BLaER1 (cell line): ENCODE results near the gene IGSF9.

Experiments used
- H3K27ac ChIP-seq: shearing (Covaris generic); formaldehyde crosslinking; 2 replicates; pipeline ENCODE4 v1.8.1; 2022
- H3K27me3 ChIP-seq: shearing (Covaris generic); formaldehyde crosslinking; 2 replicates; pipeline ENCODE4 v1.8.1; 2022
- H3K36me3 ChIP-seq: shearing (Covaris generic); formaldehyde crosslinking; 2 replicates; pipeline ENCODE4 v1.8.1; 2022
- H3K4me1 ChIP-seq: shearing (Covaris generic); formaldehyde crosslinking; 2 replicates; pipeline ENCODE4 v1.8.1; 2022
- H3K4me2 ChIP-seq: shearing (Covaris generic); formaldehyde crosslinking; 2 replicates; pipeline ENCODE4 v1.8.1; 2022
- H3K4me3 ChIP-seq: shearing (Covaris generic); formaldehyde crosslinking; 2 replicates; pipeline ENCODE4 v1.8.1; 2022
- H3K9ac ChIP-seq: shearing (Covaris generic); formaldehyde crosslinking; 2 replicates; pipeline ENCODE4 v1.8.1; 2022
- H3K9me3 ChIP-seq: shearing (Covaris generic); formaldehyde crosslinking; 2 replicates; pipeline ENCODE4 v1.8.1; 2022
- H4K20me1 ChIP-seq: shearing (Covaris generic); formaldehyde crosslinking; 2 replicates; pipeline ENCODE4 v1.8.1; 2022
- Cebpa-rat ChIP-seq: shearing (Covaris generic); IDR thresholded peaks from 2 replicates; pipeline ENCODE4 v1.8.1; 2022

The IGSF9 gene

GRCh38 chr1:159928491-159929050, 16.8 kb downstream of the IGSF9 start:
- Histone ChIP-seq H3K9me3 (no peaks in the 10 kb centered on the region), H3K4me1 (peaks cover 28% of the 10 kb centered on the region), H3K4me3 (no peak overlapping the region), H3K4me2 (no peak overlapping the region), H4K20me1 (peaks cover 8% of the 10 kb centered on the region), H3K27me3 (no peaks in the 10 kb centered on the region), H3K9ac (no peak overlapping the region), H3K36me3 (peaks cover 52% of the 10 kb centered on the region), H3K27ac (no peak overlapping the region)
- no peak for TF ChIP-seq Cebpa-rat

GRCh38 chr1:159927849-159928431, 17.5 kb downstream of the IGSF9 start:
- Histone ChIP-seq H3K27me3 (no peaks in the 10 kb centered on the region), H3K9ac (no peak overlapping the region), H4K20me1 (peaks cover 15% of the 10 kb centered on the region), H3K4me3 (no peak overlapping the region), H3K4me1 (peaks cover 28% of the 10 kb centered on the region), H3K36me3 (peaks cover 52% of the 10 kb centered on the region), H3K4me2 (no peak overlapping the region), H3K27ac (no peak overlapping the region), H3K9me3 (no peaks in the 10 kb centered on the region)
- TF ChIP-seq Cebpa-rat, result no peak

- no peak overlapping the region for H3K4me3 ChIP-seq
- no peak overlapping the region for H3K27ac ChIP-seq
- H3K9ac ChIP-seq, result no peak overlapping the region
- no peak overlapping the region for H3K4me2 ChIP-seq
- peaks cover 21% of the 10 kb centered on the region for H4K20me1 ChIP-seq
- no peaks in the 10 kb centered on the region for H3K27me3 ChIP-seq
- TF ChIP-seq Cebpa-rat, result no peak
- H3K4me1 ChIP-seq, result peaks cover 28% of the 10 kb centered on the region
- no peaks in the 10 kb centered on the region for H3K9me3 ChIP-seq
- peaks cover 53% of the 10 kb centered on the region for H3K36me3 ChIP-seq
These were observed 18.1 kb downstream of the IGSF9 start for GRCh38 chr1:159927211-159927848.

GRCh38 chr1:159925719-159926078, 19.7 kb downstream of the IGSF9 start:
- Histone ChIP-seq H3K27ac (peak overlapping the region; percentile 40), H3K4me1 (peaks cover 44% of the 10 kb centered on the region), H3K4me3 (peak overlapping the region; percentile 96), H4K20me1 (peaks cover 37% of the 10 kb centered on the region), H3K27me3 (no peaks in the 10 kb centered on the region), H3K36me3 (peaks cover 56% of the 10 kb centered on the region), H3K4me2 (peak overlapping the region; percentile 88), H3K9me3 (no peaks in the 10 kb centered on the region), H3K9ac (peak overlapping the region; percentile 96)
- TF ChIP-seq Cebpa-rat, result no peak

GRCh38 chr1:159924791-159925718, 20.4 kb downstream of the IGSF9 start, which contains the start of gene TAGLN2:
Gene TAGLN2, minus strand, starts transcription at chr1:159925507. Its CDS starts 4,998 bp downstream, at chr1:159920509.
- peak within 1 kb of the TSS; percentile 96 for H3K9ac ChIP-seq
- no peak for TF ChIP-seq Cebpa-rat
- H3K9me3 ChIP-seq, result no peaks in the 10 kb centered on the region
- peak within 1 kb of the TSS; percentile 88 for H3K4me2 ChIP-seq
- H3K36me3 ChIP-seq, result peaks cover 57% of the 10 kb centered on the region
- peaks cover 44% of the 10 kb centered on the region for H4K20me1 ChIP-seq
- no peaks in the 10 kb centered on the region for H3K27me3 ChIP-seq
- peaks cover 50% of the 10 kb centered on the region for H3K4me1 ChIP-seq
- peak within 1 kb of the TSS; percentile 96 for H3K4me3 ChIP-seq
- peak within 1 kb of the TSS; percentile 96 for H3K27ac ChIP-seq

GRCh38 chr1:159924025-159924790, 21.2 kb downstream of the IGSF9 start:
- TF ChIP-seq Cebpa-rat, result no peak
- Histone ChIP-seq H3K36me3 (peaks cover 57% of the 10 kb centered on the region), H3K9me3 (no peaks in the 10 kb centered on the region), H3K4me1 (peaks cover 59% of the 10 kb centered on the region), H4K20me1 (peaks cover 52% of the 10 kb centered on the region), H3K4me2 (peak overlapping the region; percentile 88), H3K27ac (peak overlapping the region; percentile 96), H3K27me3 (no peaks in the 10 kb centered on the region), H3K4me3 (peak overlapping the region; percentile 96), H3K9ac (peak overlapping the region; percentile 96)

GRCh38 chr1:159923203-159924024, 22.0 kb downstream of the IGSF9 start:
- H3K36me3 ChIP-seq, result peaks cover 57% of the 10 kb centered on the region
- H3K9me3 ChIP-seq, result no peaks in the 10 kb centered on the region
- H4K20me1 ChIP-seq, result peaks cover 60% of the 10 kb centered on the region
- peak overlapping the region; percentile 88 for H3K4me2 ChIP-seq
- H3K4me1 ChIP-seq, result peaks cover 67% of the 10 kb centered on the region
- no peak for TF ChIP-seq Cebpa-rat
- peak overlapping the region; percentile 96 for H3K4me3 ChIP-seq
- H3K9ac ChIP-seq, result peak overlapping the region; percentile 96
- no peaks in the 10 kb centered on the region for H3K27me3 ChIP-seq
- H3K27ac ChIP-seq, result peak overlapping the region; percentile 96

GRCh38 chr1:159922511-159923202, 22.8 kb downstream of the IGSF9 start:
- H3K27me3 ChIP-seq, result no peaks in the 10 kb centered on the region
- H3K9ac ChIP-seq, result peak overlapping the region; percentile 96
- no peak for TF ChIP-seq Cebpa-rat
- peaks cover 68% of the 10 kb centered on the region for H4K20me1 ChIP-seq
- peak overlapping the region; percentile 96 for H3K4me3 ChIP-seq
- H3K9me3 ChIP-seq, result no peaks in the 10 kb centered on the region
- H3K4me2 ChIP-seq, result peak overlapping the region; percentile 88
- peaks cover 74% of the 10 kb centered on the region for H3K4me1 ChIP-seq
- peak overlapping the region; percentile 72 for H3K27ac ChIP-seq
- H3K36me3 ChIP-seq, result peaks cover 57% of the 10 kb centered on the region
